HG02973 (cell line): Measurements from ENCODE around the gene KRTAP9-3.
"Not testable (repeated sequence)": the region's sequence is repeated elsewhere in the genome, so short reads cannot be mapped to it uniquely, and the experiment has no call there.

Source experiments
- ATAC-seq: cut with Tn5 transposase; IDR thresholded peaks from one replicate; pipeline ENCODE4 v1.9.1; 2021; ENCODE audit warnings: moderate library complexity; ENCODE audit not compliant: unreplicated experiment

KRTAP9-3 gene

DNA sequence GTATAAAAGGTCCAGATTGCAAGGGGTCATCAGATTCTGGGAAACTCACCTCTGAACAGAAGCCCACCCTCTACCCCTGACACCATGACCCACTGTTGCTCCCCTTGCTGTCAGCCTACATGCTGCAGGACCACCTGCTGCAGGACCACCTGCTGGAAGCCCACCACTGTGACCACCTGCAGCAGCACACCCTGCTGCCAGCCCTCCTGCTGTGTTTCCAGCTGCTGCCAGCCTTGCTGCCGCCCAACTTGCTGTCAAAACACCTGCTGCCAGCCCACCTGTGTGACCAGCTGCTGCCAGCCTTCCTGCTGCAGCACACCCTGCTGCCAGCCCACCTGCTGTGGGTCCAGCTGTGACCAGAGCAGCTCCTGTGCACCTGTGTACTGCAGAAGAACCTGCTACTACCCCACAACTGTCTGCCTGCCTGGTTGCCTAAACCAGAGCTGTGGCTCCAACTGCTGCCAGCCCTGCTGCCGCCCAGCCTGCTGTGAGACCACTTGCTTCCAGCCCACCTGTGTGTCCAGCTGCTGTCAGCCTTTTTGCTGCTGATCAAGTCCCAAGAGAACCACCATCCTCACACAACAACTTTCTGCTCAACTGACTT lies 17.5 kb downstream of the KRTAP9-3 start, which contains the start of gene KRTAP9-4:
KRTAP9-4 (plus strand) TSS at position 51 of the 604 bp plus-strand sequence; CDS start at position 85, 34 bp downstream.
- ATAC-seq = not testable (repeated sequence)

DNA sequence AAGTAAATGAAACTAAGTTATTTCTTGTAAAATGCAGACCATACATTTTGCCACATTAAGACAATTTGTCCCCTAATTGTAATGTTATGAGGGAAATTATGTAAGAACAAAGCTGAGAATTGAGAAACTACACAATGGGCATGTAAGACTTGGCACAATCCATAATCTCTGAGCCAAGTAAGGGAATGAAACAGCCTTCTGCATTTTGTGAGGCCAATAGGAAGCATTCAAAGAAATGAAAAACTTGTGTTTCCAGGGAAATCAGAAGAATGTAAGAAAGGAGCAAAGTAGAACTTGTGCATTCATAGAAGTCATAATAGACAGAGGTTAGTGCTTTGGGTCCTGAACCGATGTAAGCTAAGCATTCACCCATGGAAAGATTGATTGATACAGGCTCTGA lies 19.0 kb downstream of the KRTAP9-3 start:
- ATAC-seq = no peak

DNA sequence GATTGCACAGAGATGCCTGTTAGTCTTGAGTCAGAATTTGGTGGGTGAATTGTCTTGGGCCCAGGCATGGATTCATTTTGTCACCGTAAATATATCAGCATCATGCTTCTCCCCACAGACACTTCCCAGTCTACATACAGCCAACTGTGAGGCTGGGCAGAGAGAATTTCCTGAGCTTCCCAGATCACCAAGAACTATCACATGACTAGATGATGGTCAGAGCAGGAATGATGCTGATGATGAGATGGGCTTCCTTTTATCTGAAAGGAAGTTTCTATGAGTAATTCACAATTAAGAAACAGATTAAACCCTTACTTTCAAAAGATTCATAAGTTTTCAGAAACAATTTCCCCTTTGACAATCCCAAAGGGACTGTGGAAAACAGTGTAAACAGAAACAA lies 22.6 kb downstream of the KRTAP9-3 start:
- no peak for ATAC-seq

DNA sequence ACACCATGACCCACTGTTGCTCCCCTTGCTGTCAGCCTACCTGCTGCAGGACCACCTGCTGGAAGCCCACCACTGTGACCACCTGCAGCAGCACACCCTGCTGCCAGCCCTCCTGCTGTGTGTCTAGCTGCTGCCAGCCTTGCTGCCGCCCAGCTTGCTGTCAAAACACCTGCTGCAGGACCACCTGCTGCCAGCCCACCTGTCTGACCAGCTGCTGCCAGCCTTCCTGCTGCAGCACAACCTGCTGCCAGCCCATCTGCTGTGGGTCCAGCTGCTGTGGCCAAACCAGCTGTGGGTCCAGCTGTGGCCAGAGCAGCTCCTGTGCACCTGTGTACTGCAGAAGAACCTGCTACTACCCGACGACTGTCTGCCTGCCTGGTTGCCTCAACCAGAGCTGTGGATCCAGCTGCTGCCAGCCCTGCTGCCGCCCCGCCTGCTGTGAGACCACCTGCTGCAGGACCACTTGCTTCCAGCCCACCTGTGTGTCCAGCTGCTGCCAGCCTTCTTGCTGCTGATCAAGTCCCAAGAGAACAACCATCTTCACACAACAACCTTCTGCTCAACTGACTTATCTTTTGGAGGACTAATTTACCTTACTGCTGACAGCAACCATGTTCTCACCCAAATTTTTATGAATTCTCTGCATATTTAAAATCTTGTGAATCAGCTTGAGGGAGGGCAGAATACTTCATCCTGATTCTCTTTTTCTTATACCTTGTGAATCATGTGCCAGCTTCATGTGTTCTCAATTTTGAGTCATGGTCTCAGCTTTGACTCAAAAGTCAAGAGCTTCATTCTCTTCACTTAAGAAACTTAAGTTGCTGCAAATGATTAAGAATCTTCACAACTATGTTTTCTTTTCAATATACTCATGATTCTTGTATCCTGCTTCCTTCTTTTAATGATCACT lies 23.4 kb downstream of the KRTAP9-3 start, which contains the start of gene KRTAP9-9:
KRTAP9-9 (plus strand) TSS at position 4 of the 910 bp plus-strand sequence.
- not testable (repeated sequence) for ATAC-seq

DNA sequence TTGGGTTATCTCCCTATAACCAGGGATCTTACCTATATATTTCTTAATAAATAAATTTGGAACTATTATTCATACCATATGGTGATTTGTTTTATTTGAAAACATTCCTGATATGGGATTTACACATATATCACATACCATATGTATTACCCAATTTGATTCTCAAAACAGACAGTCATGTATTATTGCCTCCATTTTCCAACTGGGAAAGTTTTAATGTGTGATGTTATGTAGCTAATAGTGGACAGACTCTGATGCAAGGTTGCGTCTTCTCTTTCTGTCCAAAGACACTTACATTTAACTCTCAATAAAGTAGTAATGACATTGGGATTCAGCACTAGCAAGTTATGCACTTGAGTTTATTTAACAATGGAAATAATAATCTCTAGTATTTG lies 24.0 kb downstream of the KRTAP9-3 start:
- ATAC-seq = no peak

DNA sequence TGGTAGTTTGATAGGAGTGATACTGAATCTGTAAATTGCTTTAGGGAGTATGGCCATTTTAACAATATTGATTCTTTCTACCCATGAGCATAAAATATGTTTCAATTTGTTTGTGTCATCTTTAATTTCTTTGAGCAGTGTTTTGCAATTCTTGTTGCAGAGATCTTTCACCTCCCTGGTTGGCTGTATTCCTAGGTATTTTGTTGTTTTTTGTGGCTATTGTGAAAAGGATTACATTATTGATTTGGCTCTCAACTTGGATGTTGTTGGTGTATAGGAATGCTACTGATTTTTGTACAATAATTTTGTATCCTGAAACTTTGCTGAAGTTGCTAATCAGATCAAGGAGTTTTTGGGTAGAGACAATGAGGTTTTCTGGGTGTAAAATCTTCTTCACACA lies 26.2 kb downstream of the KRTAP9-3 start:
- ATAC-seq = no peak

DNA sequence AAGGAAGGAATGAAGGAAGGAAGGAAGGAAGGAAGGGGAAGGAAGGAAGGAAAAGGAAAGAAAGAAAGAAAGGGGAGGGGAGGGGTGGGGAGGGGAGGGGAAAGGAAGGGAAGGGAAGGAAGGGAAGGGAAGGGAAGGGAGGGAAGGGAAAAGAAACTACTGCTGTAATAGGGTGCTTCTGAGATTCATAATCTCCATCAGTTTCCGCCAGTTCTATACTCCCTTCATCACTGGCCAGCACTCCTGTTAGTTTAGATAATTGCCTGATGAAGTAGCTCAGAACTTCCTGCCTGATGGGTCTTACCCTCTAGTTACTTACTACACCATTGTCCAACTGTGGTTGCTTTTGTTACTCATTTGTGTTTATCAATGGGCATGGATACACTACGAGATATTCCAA lies 31.0 kb downstream of the KRTAP9-3 start:
- ATAC-seq = no peak

DNA sequence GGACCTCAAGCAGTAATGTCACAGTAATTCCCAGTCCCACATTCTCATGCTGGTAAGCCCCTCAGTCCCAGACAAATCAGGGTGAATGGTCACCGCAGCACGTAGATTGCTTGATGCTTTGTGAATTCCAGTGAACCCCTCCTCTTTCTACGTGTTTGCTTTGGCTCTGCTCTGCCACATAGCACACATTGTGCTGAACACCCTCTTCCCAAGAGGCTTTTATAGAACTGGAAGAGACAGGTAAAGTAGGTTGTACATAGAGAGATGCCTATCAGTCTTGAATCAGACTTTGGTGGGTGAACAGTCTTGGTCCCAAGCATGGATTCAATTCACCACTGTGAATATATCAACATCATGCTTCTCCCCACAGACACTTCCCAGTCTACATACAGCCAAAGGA lies 32.4 kb downstream of the KRTAP9-3 start:
- no peak for ATAC-seq

DNA sequence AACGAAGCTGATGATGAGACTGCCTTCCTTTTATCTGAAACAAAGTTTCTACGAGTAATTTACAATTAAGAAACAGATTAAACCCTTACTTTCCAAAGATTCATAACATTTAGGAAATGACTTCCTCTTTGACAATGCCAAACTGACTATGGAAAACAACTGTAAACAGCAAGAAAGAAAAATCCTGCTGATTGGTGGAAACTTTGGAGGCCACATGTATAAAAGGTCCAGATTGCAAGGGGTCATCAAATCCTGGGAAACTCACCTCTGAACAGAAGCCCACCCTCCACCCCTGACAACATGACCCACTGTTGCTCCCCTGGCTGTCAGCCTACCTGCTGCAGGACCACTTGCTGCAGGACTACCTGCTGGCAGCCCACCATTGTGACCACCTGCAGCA lies 32.8 kb downstream of the KRTAP9-3 start, which contains the start of gene KRTAP9-6:
KRTAP9-6 (plus strand) TSS at position 301 of the 400 bp plus-strand sequence; CDS start at position 301, 0 bp downstream.
- ATAC-seq = no peak

DNA sequence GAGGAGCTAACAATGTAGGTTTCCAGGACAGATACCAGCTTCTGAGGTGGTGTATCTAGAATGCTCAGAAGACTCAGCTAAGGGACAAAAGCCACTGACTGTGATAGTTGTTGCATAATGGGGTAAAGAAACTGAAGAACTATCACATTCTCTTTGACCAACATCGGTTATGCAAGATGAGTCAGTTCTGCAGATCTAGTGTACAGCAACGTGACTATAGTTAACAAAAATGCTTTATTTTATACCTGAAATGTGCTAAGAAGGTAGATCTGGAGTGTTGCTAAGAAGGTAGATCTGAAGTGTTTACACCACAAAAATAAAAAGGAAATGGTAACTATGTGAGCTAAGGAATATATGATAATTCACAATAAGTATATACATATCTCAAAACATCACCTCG lies 35.5 kb downstream of the KRTAP9-3 start:
- no peak for ATAC-seq

DNA sequence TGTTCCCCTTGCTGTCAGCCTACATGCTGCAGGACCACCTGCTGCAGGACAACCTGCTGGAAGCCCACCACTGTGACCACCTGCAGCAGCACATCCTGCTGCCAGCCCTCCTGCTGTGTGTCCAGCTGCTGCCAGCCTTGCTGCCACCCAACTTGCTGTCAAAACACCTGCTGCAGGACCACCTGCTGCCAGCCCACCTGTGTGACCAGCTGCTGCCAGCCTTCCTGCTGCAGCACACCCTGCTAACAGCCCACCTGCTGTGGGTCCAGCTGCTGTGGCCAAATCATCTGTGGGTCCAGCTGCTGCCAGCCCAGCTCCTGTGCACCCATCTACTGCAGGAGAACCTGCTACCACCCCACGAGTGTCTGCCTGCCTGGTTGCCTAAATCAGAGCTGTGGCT lies 39.1 kb downstream of the KRTAP9-3 start:
- not testable (repeated sequence) for ATAC-seq

DNA sequence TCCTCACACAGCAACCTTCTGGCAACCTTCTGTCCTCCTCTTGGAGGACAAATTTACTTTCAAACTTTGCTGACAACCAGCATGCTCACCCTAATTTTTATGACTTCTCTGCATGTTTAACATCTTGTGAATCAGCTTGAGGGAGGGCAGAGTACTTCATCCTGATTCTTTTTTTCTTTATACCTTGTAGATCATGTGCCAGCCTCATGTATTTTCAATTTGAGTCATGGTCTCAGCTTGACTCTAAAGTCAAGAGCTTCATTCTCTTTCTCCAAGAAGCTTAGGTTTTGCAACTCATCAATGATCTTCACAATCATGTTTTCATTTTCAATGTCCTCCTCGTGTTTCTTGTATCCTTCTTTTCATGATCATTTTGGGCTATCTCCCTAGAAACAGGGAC lies 39.6 kb downstream of the KRTAP9-3 start:
- no peak for ATAC-seq

DNA sequence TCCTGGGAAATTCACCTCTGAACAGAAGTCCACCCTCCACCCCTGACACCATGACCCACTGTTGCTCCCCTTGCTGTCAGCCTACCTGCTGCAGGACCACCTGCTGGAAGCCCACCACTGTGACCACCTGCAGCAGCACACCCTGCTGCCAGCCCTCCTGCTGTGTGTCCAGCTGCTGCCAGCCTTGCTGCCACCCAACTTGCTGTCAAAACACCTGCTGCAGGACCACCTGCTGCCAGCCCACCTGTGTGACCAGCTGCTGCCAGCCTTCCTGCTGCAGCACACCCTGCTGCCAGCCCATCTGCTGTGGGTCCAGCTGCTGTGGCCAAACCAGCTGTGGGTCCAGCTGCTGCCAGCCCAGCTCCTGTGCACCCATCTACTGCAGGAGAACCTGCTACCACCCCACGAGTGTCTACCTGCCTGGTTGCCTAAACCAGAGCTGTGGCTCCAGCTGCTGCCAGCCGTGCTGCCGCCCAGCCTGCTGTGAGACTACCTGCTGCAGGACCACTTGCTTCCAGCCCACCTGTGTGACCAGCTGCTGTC lies 43.5 kb downstream of the KRTAP9-3 start, which contains the start of gene KRTAP9-7:
KRTAP9-7 (plus strand) TSS at position 51 of the 543 bp plus-strand sequence; CDS start at position 51, 0 bp downstream.
- not testable (repeated sequence) for ATAC-seq

DNA sequence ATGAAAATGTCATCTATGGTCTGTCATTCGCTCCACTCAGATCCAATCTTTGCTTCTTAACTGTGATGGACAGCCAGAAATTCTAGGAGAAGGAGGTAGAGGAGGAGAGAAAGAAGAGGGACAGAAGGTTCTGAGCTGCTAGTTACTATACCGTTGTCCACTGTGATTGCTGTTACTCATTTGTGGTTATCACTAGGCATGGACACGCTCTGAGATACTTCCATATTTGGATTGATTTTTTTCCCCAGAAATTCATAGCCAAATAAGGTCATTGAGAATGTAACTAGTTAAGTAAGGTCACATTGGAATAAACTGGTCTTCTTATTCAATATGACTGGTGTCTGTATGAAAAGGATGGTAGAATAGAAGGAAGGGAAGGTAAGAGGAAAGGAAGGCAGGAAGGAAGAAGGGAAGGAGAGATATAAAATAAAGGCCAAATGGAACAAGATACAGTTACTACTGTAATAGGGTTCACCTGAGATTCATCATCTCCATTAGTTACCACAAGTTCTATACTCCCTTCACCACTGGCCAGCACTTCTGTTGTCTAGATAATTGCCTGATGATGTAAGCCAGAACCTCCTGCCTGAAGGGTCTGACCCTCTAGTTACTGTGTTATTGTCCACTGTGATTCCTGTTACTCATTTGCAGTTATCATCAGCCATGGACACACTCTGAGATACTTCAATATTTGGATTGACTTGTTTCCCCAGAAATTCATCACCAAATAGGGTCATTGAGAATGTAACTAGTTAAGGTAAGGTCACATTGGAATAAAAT lies 46.1 kb downstream of the KRTAP9-3 start:
- no peak for ATAC-seq
